HG02798 (cell line): Measurements from ENCODE around the gene KCNH5.

Experiments used
- ATAC-seq: cut with Tn5 transposase; IDR thresholded peaks from one replicate; pipeline ENCODE4 v1.9.1; 2021; ENCODE audit warnings: mild to moderate bottlenecking; ENCODE audit not compliant: unreplicated experiment, poor library complexity

KCNH5 gene

GRCh38 chr14:63011623-63012022 is 33.6 kb downstream of the KCNH5 start:
- ATAC-seq, result no peak

GRCh38 chr14:63009495-63009894 is 35.8 kb downstream of the KCNH5 start:
- ATAC-seq, result no peak

- no peak for ATAC-seq
These were observed 38.7 kb downstream of the KCNH5 start for GRCh38 chr14:63006531-63006930.

- no peak for ATAC-seq
These were observed 51.2 kb downstream of the KCNH5 start for GRCh38 chr14:62994096-62994495.

GRCh38 chr14:62988967-62989366 is 56.3 kb downstream of the KCNH5 start:
- no peak for ATAC-seq

- ATAC-seq, result no peak
These were observed 61.4 kb downstream of the KCNH5 start for GRCh38 chr14:62983821-62984220.

GRCh38 chr14:62980693-62981092 is 64.6 kb downstream of the KCNH5 start:
- ATAC-seq, result no peak

GRCh38 chr14:62957562-62957961 is 87.7 kb downstream of the KCNH5 start:
- no peak for ATAC-seq

- ATAC-seq, result no peak
These were observed 88.8 kb downstream of the KCNH5 start for GRCh38 chr14:62956413-62956812.

- no peak for ATAC-seq
These were observed 91.1 kb downstream of the KCNH5 start for GRCh38 chr14:62954165-62954564.

GRCh38 chr14:62952226-62952625 is 93.0 kb downstream of the KCNH5 start:
- ATAC-seq, result no peak

GRCh38 chr14:62947301-62947700 is 98.0 kb downstream of the KCNH5 start:
- no peak for ATAC-seq

GRCh38 chr14:62946221-62946620 is 99.0 kb downstream of the KCNH5 start:
- ATAC-seq, result no peak

GRCh38 chr14:62943202-62943601 is 102.1 kb downstream of the KCNH5 start:
- no peak for ATAC-seq

GRCh38 chr14:62939970-62940369 is 105.3 kb downstream of the KCNH5 start:
- ATAC-seq, result no peak

- no peak for ATAC-seq
These were observed 106.5 kb downstream of the KCNH5 start for GRCh38 chr14:62938778-62939177.

GRCh38 chr14:62934439-62934838 is 110.8 kb downstream of the KCNH5 start:
- ATAC-seq, result no peak

- ATAC-seq, result no peak
These were observed 123.8 kb downstream of the KCNH5 start for GRCh38 chr14:62921466-62921865.

- ATAC-seq, result no peak
These were observed 128.7 kb downstream of the KCNH5 start for GRCh38 chr14:62916551-62916950.

GRCh38 chr14:62914873-62915272 is 130.4 kb downstream of the KCNH5 start:
- ATAC-seq, result no peak

- no peak for ATAC-seq
These were observed 131.2 kb downstream of the KCNH5 start for GRCh38 chr14:62914025-62914424.

GRCh38 chr14:62908506-62908905 is 136.8 kb downstream of the KCNH5 start:
- no peak for ATAC-seq

GRCh38 chr14:62905566-62905965 is 139.7 kb downstream of the KCNH5 start:
- ATAC-seq, result no peak
